Measurements from ENCODE around the gene PIGV.
A peak's percentile ranks its signal among the peaks of the same experiment; 100 is the strongest.

Gene PIGV

DNA sequence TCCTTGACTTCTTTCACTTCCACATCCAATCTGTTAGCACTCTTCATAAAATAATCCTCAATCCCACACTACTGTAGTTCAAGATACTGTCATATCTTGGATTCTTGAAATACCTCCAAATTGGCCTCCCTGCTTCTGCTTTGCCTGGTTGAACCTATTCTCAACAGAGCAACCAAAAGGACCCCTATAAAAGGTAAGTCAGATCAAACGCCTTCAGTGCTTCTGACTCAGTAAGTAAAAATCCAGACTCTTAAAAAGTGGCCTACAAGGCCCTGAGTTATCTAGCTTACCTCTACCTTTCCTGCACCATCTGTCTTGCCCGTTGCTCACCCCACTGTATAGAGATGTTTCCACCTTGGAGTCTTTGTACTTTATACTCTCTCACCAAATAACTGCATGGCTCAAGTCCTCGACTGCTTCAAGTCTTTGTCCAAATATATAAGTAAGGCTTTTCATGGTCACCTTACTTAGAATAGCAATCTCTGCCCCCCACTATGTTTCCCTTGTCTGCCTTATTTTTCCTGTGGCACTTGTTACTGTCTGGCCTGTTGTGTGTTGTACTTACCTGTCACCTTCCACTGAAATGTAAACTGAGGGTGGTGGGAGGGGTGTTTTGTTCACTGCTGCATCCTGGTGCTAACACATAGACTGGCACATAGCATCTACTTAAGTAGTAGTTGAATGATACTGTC lies 5.1 kb upstream of the PIGV start:
- H3K4me3 ChIP-seq (ENCODE audit: low read depth, low read length), result no peak overlapping the region
- TF ChIP-seq, protein P1, sequence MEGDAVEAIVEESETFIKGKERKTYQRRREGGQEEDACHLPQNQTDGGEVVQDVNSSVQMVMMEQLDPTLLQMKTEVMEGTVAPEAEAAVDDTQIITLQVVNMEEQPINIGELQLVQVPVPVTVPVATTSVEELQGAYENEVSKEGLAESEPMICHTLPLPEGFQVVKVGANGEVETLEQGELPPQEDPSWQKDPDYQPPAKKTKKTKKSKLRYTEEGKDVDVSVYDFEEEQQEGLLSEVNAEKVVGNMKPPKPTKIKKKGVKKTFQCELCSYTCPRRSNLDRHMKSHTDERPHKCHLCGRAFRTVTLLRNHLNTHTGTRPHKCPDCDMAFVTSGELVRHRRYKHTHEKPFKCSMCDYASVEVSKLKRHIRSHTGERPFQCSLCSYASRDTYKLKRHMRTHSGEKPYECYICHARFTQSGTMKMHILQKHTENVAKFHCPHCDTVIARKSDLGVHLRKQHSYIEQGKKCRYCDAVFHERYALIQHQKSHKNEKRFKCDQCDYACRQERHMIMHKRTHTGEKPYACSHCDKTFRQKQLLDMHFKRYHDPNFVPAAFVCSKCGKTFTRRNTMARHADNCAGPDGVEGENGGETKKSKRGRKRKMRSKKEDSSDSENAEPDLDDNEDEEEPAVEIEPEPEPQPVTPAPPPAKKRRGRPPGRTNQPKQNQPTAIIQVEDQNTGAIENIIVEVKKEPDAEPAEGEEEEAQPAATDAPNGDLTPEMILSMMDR (IDR thresholded peaks at IDR 0.05; ENCODE audit: low read depth, low read length, missing control alignments), result no peak
- no peak for DNase-seq (ENCODE audit: low read depth)

DNA sequence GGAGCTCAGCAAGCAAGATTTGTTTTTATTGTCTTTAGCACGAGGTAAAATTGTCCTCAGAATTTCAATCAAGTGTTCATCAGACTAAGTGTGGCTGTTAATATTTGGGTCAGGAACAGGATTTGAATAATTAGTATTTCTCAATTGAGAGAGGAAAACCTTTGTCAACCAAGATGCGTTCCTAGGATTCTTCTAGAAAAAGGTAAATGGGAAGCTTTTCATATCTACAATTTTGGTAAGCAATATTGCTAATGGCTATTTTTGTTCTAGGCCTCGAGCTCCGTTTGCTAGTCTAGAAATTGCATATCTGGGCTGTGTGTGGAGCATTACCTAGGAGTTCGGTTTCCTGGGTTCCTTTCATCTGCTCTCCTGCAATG lies 4.1 kb upstream of the PIGV start:
- no peak for DNase-seq (ENCODE audit: low read depth)
- TF ChIP-seq, protein P1 (IDR thresholded peaks at IDR 0.05; ENCODE audit: low read depth, low read length, missing control alignments), result no peak
- H3K4me3 ChIP-seq (ENCODE audit: low read depth, low read length), result no peak overlapping the region

DNA sequence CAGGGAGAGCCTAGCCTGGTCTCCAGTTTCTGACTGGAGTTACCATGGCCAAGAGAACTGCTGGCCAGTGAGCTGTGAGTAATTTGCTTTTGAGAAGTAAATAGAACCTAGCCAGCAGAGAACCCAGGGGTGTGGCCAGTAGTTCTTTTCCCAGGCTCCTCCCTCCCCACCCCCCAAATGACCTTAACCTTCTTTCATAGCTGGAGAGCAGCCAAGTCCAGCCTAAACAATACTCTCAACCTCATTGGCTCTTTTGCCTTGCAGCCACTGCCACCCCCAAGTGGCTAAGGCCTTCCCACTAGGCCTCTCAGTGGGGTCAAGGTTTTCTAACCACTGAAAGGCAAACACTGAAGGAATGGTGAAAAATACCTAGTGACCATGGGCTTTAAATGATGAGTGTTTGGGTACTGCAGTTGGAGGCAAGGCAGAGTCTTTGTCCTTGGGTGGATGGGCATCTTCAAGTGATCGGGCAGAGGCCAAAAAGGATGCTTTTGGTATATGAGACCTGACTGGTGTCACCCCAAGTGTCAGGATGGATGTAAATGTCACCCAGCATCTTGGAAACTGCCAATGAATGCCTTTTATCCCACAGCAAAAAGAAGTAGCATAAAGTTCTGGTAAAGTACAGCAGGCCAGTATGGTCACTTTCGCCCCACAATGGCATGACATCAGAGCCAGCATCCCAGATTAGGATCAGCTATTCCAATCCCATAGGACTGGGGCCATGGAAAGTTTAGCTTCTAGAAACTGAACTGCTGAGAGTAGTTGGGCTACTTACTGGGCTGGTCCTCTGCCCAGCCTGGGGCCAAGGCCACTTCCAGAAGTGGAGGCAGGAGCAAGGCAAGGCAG lies 3.5 kb upstream of the PIGV start:
- no peak for DNase-seq (ENCODE audit: low read depth)
- no peak overlapping the region for H3K4me3 ChIP-seq (ENCODE audit: low read depth, low read length)

DNA sequence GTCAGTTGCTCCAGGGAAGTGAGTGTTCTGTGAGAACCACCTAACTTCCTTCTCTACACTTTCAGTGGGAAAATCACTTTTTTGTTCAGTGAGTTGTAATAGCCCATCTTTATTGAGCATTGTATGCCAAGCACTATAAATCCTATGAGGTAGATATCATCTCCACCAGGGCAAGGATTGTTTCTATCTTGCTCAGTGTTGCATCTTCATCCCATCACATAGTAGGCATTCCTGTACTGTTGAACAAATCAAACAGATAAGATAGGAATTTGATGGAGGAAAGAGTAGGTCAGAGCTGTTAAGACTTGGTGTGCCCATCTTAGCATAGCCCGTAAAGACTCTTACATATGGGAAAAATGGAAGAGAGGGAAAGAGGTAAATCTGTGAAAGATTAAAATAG lies 2.9 kb upstream of the PIGV start:
- no peak for DNase-seq (ENCODE audit: low read depth)
- H3K4me3 ChIP-seq (ENCODE audit: low read depth, low read length), result no peak overlapping the region
- TF ChIP-seq, protein P1 (IDR thresholded peaks at IDR 0.05; ENCODE audit: low read depth, low read length, missing control alignments), result no peak

More for the DNA sequence above, 3.5 kb upstream of the PIGV start:
- TF ChIP-seq, protein P1 (IDR thresholded peaks at IDR 0.05; ENCODE audit: low read depth, low read length, missing control alignments), result no peak

DNA sequence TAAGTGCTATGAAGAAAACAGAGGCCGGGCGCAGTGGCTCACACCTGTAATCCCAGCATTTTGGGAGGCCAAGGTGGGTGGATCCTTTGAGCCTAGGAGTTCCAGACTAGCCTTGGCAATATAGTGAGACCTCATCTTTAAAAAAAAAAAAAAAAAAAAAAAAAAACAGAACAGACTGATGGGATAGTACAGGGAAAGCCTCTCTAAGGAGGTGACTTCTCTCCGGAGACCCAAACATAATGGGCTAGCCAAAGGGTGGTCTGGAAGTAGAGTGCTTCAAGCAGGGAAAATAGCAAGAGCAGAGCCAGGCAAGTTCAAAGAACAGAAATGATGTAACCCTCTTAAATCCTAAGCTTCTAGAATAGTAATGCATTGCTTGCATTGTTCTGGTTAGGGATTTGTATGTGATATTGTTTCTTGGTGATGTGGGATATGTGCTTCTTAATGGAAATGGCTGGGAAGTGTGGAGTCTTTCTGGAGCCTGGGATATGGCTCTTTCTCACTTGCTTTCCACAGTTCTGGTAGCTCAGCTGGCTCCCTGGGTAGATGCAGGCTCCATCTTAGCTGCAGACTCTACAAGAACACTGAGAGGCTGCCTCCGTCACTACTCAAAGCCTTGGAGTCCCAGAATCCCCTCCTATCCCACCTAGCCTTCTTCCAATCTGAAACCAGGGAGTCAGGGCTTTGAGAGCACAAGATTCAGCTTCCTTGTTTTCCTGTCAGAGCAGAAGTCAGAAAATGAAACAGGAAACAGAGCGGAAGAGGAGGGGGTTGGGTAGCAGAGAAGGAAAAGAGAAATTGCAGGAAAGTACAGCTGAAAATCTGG lies 1.9 kb upstream of the PIGV start:
- no peak overlapping the region for H3K4me3 ChIP-seq (ENCODE audit: low read depth, low read length)
- no peak for DNase-seq (ENCODE audit: low read depth)
- TF ChIP-seq, protein P1 (IDR thresholded peaks at IDR 0.05; ENCODE audit: low read depth, low read length, missing control alignments), result no peak

DNA sequence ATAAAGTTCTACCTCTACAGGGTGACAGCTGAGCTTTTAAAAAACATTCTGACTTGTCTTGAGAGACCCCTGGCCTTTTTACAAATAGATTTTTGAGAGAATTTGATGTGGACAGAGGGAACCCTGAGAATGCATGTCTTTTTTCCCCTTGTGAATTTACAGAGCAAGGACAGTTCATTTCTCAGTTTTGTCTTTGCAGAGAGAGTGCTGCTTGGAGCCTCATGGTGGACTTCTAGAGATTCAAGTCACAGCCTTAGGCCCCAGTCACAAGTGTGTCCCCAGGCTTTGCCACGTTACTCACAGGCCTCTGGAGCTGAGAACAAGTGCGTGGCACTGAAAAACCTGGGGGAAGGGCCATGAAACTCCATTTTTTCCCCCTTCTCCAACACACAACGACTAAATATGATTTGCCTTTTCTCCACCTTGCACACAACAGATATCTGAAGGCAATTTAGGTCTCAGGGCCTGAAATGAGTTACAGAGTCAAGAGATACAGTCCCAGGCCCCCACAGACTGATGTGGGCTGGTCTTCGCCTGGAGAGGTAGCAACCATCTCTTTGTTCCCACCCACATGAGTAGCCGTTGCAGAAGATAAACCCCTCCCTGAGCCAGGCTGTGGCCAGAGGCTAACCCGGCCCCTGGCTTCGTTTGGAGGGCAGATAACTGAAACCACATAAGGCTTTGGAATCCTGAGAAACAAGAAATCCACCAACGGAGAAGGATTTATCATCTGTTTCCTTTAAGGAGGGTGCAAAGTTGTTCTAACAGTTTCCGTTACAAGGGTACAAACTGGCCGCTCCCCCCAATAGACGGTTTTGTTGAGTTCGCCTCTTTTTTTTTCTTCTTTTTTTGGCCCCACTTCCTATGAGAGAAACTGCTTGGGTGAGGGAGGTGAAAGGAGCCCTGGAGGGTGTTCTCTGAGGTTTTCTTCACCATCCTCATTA lies 1.0 kb upstream of the PIGV start:
- DNase-seq (ENCODE audit: low read depth), result no peak
- peak overlapping the region; percentile 85 for H3K4me3 ChIP-seq (ENCODE audit: low read depth, low read length)
- TF ChIP-seq, protein P1 (IDR thresholded peaks at IDR 0.05; ENCODE audit: low read depth, low read length, missing control alignments), result no peak
